VCaP (cell line): ENCODE measurements around the gene CTXND2.
"Not testable (repeated sequence)": the region's sequence is repeated elsewhere in the genome, so short reads cannot be mapped to it uniquely, and the experiment has no call there.

Experiments used
- H3K27ac ChIP-seq: fragments of 450-650 bp; 2 replicates; pipeline ENCODE4 v1.5.1; 2017
- CTCF ChIP-seq: fragments of 450-650 bp; conservative IDR thresholded peaks from 2 replicates; pipeline ENCODE4 v1.5.1; 2017; ENCODE audit warnings: mild to moderate bottlenecking, moderate library complexity

The CTXND2 gene

GRCh38 chr1:150881331-150882070 is 5.4 kb upstream of the CTXND2 start:
- no peak for TF ChIP-seq CTCF
- no peak overlapping the region for H3K27ac ChIP-seq

GRCh38 chr1:150883121-150883520 is 3.8 kb upstream of the CTXND2 start:
- not testable (repeated sequence) for H3K27ac ChIP-seq

- H3K27ac ChIP-seq, result no peak overlapping the region
- no peak for TF ChIP-seq CTCF
These were observed 1.8 kb downstream of the CTXND2 start for GRCh38 chr1:150888727-150889126.

- H3K27ac ChIP-seq, result no peak overlapping the region
- no peak for TF ChIP-seq CTCF
These were observed 3.1 kb downstream of the CTXND2 start for GRCh38 chr1:150890033-150890416.

GRCh38 chr1:150893336-150893913 is 6.5 kb downstream of the CTXND2 start:
- no peak overlapping the region for H3K27ac ChIP-seq
- TF ChIP-seq CTCF, result no peak

GRCh38 chr1:150895618-150896017 is 8.7 kb downstream of the CTXND2 start:
- H3K27ac ChIP-seq, result no peak overlapping the region
- TF ChIP-seq CTCF, result no peak

GRCh38 chr1:150899795-150900194 is 12.9 kb downstream of the CTXND2 start:
- H3K27ac ChIP-seq, result not testable (repeated sequence)

- no peak for TF ChIP-seq CTCF
- H3K27ac ChIP-seq, result no peak overlapping the region
These were observed 15.4 kb downstream of the CTXND2 start for GRCh38 chr1:150902346-150902745.
